Activated T-cell treated with anti-CD3 and anti-CD28 coated beads for 24 hours (primary cell): ENCODE data around the gene RPP21.

Experiments
- DNase-seq: peaks from one replicate; pipeline ENCODE4 v3.0.0-alpha.2; 2020; ENCODE audit warnings: low read depth

The RPP21 gene

GRCh38 chr6:30380464-30380863 lies 35.5 kb downstream of the RPP21 start:
- no peak for DNase-seq

DNA sequence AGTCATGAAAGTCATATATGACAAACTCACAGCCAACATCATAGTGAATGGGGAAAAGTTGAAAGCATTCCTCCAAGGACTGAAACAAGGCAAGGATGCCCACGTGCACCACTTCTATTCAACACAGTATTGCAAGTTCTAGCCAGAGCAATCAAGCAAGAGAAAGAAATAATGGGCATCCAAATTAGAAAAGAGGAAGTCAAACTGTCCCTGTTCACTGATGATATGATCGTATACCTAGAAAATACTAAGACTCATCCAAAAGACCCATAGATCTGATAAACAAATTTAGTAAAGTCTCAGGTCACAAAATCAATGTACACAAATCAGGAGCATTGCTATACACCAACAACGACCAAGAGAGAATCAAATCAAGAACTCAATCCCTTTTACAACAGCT lies 41.2 kb downstream of the RPP21 start:
- no peak for DNase-seq

- no peak for DNase-seq
Observed at GRCh38 chr6:30391240-30391639, 46.3 kb downstream of the RPP21 start.

DNA sequence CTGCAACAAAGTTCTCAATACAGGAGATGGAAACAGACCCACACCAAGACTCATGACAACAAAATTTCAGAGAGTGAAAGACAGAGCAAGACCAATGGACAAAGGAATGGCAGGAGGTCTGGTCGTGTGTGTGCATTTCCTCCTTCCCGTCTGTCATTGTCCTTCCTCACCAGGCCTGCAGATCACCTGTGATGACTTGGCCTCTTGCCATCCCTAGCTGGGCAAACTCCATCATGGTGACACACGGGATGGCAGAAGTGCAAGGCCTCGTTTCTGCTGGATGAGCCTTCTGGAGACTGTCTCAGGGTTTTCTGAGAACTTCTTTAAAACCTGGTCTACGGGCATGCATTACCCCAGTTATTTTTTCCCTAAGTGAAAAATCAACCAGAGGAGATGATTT lies 49.2 kb downstream of the RPP21 start:
- DNase-seq: no peak
